OCI-LY1 (cell line): ENCODE data around the gene KCNG4.

Experiments
- EZH2 ChIP-seq: fragments of 200-600 bp; sonication (generic), shearing (Covaris generic); IDR thresholded peaks from 2 replicates; pipeline ENCODE4 v1.8.0; 2017; ENCODE audit warnings: borderline replicate concordance, mixed run types, mild to moderate bottlenecking, antibody characterized with exemption, low read length, moderate library complexity, mixed read lengths
- TF ChIP-seq, protein P1 (sequence below): fragments of 200-600 bp; sonication (generic), shearing (Covaris generic); IDR thresholded peaks from 2 replicates; pipeline ENCODE4 v1.5.1; 2017; ENCODE audit warnings: mild to moderate bottlenecking, antibody characterized with exemption, low read length, moderate library complexity, mixed read lengths

GRCh38 chr16:84218176-84218823 lies 21.5 kb downstream of the KCNG4 start:
- TF ChIP-seq, protein P1, sequence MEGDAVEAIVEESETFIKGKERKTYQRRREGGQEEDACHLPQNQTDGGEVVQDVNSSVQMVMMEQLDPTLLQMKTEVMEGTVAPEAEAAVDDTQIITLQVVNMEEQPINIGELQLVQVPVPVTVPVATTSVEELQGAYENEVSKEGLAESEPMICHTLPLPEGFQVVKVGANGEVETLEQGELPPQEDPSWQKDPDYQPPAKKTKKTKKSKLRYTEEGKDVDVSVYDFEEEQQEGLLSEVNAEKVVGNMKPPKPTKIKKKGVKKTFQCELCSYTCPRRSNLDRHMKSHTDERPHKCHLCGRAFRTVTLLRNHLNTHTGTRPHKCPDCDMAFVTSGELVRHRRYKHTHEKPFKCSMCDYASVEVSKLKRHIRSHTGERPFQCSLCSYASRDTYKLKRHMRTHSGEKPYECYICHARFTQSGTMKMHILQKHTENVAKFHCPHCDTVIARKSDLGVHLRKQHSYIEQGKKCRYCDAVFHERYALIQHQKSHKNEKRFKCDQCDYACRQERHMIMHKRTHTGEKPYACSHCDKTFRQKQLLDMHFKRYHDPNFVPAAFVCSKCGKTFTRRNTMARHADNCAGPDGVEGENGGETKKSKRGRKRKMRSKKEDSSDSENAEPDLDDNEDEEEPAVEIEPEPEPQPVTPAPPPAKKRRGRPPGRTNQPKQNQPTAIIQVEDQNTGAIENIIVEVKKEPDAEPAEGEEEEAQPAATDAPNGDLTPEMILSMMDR = no peak
- no peak for TF ChIP-seq EZH2
